AG04449 (cell line): Measurements from ENCODE around the gene MYOF.
A peak's percentile ranks its signal among the peaks of the same experiment; 100 is the strongest.

Experiments
- CTCF ChIA-PET: fragments of 350-600 bp; formaldehyde crosslinking; extraction: SDS; loops from one replicate; lab custom pipeline; 2021; ENCODE audit warnings: antibody characterized with exemption; lab: Yijun Ruan, JAX
- POLR2A ChIA-PET: fragments of 400-600, 350-600 bp; formaldehyde crosslinking; extraction: SDS; loops from one replicate; lab custom pipeline; 2020; ENCODE audit warnings: antibody characterized with exemption, inconsistent platforms; lab: Yijun Ruan, JAX
- DNase-seq: peaks from one replicate; pipeline ENCODE4 v3.0.0-alpha.2; 2010; ENCODE audit warnings: low read depth, low spot score
- H3K4me3 ChIP-seq: 2 replicates; pipeline ENCODE4 v1.5.1; 2011; ENCODE audit warnings: low read depth, mild to moderate bottlenecking, control low read depth, low read length
- TF ChIP-seq, protein P1 (sequence below): IDR thresholded peaks from one replicate; pipeline ENCODE4 v1.5.1; 2011; ENCODE audit warnings: mild to moderate bottlenecking, moderate library complexity, low read length, control low read depth, inconsistent platforms; ENCODE audit not compliant: insufficient read depth; ENCODE audit errors: missing control alignments

The MYOF gene

DNA sequence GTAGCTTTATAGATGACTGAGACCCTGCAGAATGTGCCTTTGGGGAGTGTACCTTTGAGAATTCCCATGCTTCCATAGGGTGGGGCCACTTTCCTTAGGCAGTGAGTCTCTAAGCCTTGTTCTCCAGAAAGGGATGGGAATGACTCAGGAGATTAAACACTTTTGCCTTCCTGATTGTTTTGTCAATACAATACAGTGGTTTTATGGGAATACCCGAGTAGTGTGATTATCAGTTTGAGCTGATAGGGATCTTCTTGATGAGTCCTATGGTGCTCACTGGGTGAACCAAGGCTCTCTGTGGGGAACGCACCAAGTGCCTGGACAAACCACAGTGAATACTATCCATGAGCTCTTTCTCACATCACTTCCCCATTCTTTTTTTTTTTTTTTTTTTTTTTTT is 6.3 kb downstream of the MYOF start:
- ChIA-PET CTCF (interaction anchor here (0.7 to 23.6 kb wide), 6 partner anchors 16 to 123 kb away, joined by 3 to 434 read pairs (median 3); no protein-coding TSS in a partner anchor), POLR2A (interaction anchor here (0.7 to 2.7 kb wide), 12 partner anchors 10 to 99 kb away, joined by 3 to 21 read pairs (median 6); no protein-coding TSS in a partner anchor)
- no peak overlapping the region for H3K4me3 ChIP-seq
- no peak for DNase-seq
- TF ChIP-seq, protein P1, sequence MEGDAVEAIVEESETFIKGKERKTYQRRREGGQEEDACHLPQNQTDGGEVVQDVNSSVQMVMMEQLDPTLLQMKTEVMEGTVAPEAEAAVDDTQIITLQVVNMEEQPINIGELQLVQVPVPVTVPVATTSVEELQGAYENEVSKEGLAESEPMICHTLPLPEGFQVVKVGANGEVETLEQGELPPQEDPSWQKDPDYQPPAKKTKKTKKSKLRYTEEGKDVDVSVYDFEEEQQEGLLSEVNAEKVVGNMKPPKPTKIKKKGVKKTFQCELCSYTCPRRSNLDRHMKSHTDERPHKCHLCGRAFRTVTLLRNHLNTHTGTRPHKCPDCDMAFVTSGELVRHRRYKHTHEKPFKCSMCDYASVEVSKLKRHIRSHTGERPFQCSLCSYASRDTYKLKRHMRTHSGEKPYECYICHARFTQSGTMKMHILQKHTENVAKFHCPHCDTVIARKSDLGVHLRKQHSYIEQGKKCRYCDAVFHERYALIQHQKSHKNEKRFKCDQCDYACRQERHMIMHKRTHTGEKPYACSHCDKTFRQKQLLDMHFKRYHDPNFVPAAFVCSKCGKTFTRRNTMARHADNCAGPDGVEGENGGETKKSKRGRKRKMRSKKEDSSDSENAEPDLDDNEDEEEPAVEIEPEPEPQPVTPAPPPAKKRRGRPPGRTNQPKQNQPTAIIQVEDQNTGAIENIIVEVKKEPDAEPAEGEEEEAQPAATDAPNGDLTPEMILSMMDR = no peak

- DNase-seq = no peak
- H3K4me3 ChIP-seq = no peak overlapping the region
- TF ChIP-seq, protein P1 = no peak
- ChIA-PET POLR2A (interaction anchor here (1.0 to 2.7 kb wide), 6 partner anchors 9 to 98 kb away, joined by 3 to 21 read pairs (median 12); no protein-coding TSS in a partner anchor), CTCF (interaction anchor here (0.7 to 23.6 kb wide), 7 partner anchors 7 to 117 kb away, joined by 3 to 434 read pairs (median 3); partner anchors contain the start of gene MYOF)
Observed at GRCh38 chr10:93475227-93475626, 6.9 kb downstream of the MYOF start.

DNA sequence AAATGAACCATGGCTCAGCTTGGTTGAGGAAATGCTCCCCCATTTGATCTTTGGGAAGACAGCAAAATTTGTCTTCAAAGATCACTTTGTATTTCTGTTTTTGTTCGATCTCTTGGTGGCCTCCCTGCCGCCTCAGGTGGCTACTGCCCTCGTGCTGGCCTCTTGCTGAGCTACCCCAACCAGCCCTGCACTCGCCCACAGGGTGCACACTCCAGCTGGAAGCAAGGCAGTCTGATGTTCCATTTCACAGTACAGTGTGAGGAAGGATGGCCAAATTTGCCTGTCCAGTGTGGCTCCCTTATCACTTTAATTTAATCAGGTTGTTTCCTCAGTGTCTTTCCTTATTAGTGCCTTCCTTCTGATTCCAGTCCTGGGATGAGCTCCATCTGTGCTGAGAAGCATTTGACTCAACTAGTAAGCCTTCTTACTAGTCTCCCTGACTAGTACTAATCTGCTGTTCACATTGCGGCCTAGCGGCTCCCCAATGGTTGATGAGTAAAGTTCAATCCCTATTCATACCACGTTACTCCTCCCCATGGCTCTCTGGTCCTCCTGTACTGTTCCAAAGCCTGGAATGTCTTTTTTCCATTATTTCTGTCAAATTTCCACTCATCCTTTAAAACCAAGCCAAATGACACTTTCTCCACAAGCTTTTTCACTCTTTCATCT is 8.2 kb downstream of the MYOF start:
- ChIA-PET POLR2A (interaction anchor here (0.6 to 2.7 kb wide), 3 partner anchors 10 to 15 kb away, joined by 3 to 21 read pairs (median 3); no protein-coding TSS in a partner anchor), CTCF (interaction anchor here (0.8 to 23.6 kb wide), 7 partner anchors 9 to 394 kb away, joined by 3 to 434 read pairs (median 4); partner anchors contain the start of gene MYOF)
- no peak overlapping the region for H3K4me3 ChIP-seq
- DNase-seq = no peak
- TF ChIP-seq, protein P1 = no peak

GRCh38 chr10:93473161-93473560 is 9.0 kb downstream of the MYOF start:
- no peak for DNase-seq
- CTCF ChIA-PET = interaction anchor here (1.0 to 23.6 kb wide), 6 partner anchors 9 to 393 kb away, joined by 3 to 434 read pairs (median 4); partner anchors contain the start of gene MYOF
- no peak overlapping the region for H3K4me3 ChIP-seq
- POLR2A ChIA-PET = no interaction called here
- TF ChIP-seq, protein P1 = no peak

DNA sequence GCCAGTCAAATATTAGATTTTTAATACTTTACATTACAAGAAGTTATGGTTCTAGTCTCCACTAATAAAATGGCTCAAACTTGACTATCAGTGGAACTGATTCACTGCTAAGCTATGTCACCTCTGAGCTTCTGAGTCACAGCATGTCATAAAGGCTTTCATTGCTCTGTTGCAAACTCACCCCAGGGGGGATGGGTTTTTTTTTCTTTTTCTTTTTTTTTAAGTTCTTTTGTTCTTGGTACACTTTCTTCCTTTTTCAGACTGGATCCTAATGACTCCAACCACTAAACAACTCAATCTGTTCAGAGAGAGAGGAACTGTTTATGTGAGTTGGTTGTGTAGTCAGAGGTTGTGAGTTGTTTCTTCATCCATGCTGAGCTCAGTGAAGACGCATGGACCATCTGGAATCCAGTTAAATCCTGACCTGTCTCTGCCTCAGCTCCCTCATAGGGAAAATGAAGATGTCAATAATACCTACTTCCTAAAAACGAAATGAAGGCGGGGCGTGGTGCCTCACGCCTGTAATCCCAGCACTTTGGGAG is 11.0 kb downstream of the MYOF start:
- DNase-seq = peak; percentile 70

More for the DNA sequence above, 11.0 kb downstream of the MYOF start:
- TF ChIP-seq, protein P1 = no peak
- CTCF ChIA-PET = interaction anchor here (1.8 to 23.6 kb wide), 4 partner anchors 11 to 119 kb away, joined by 6 to 434 read pairs (median 14); partner anchors contain the start of gene MYOF
- POLR2A ChIA-PET = interaction anchor here (0.6 to 4.6 kb wide), 9 partner anchors 9 to 1857 kb away, joined by 3 to 46 read pairs (median 4); partner anchors contain the start of gene MYOF
- H3K4me3 ChIP-seq = no peak overlapping the region
